HepG2 (cell line): ENCODE results near the gene MTMR3. TPM values are rescaled to one million over a fixed set of nuclear protein-coding genes. Genes with fewer than 3 reads are reported as not detected.
A peak's percentile ranks its signal among the peaks of the same experiment; 100 is the strongest.

Experiments
- ATF2 ChIP-seq: sonication (generic); formaldehyde crosslinking; IDR thresholded peaks from 2 replicates; pipeline ENCODE4 v1.4.0; 2020; ENCODE audit warnings: missing genetic modification reagents
- CREB3 ChIP-seq: sonication (generic); formaldehyde crosslinking; IDR thresholded peaks from 2 replicates; pipeline ENCODE4 v1.5.0; 2020; ENCODE audit warnings: missing genetic modification reagents
- ELK4 ChIP-seq: sonication (generic); formaldehyde crosslinking; IDR thresholded peaks from 2 replicates; pipeline ENCODE4 v1.9.0; 2021; ENCODE audit warnings: missing genetic modification reagents, borderline replicate concordance
- GABPA ChIP-seq, 2 experiments: IDR thresholded peaks; 2 replicates each; pipeline ENCODE4 v1.6.1; 2011 to 2016; ENCODE audit warnings: low read depth in 2 of 2, low read length in 1 of 2, missing biosample characterization in 1 of 2, missing genetic modification characterization in 1 of 2
- LCORL ChIP-seq, 2 experiments: fragments of 450-650 bp in 1 of 2; sonication (generic) in 1 of 2; formaldehyde crosslinking in 1 of 2; IDR thresholded peaks; 2 replicates each; pipeline versions ENCODE4 v1.5.0 to v1.6.1; 2017 to 2020; ENCODE audit warnings: antibody characterized with exemption in 1 of 2, missing genetic modification reagents in 1 of 2
- RFX1 ChIP-seq: fragments of 450-650 bp; IDR thresholded peaks from 2 replicates; pipeline ENCODE4 v1.6.1; 2017
- SAP130 ChIP-seq: IDR thresholded peaks from 2 replicates; pipeline ENCODE4 v1.6.1; 2016; ENCODE audit warnings: low read depth
- SSRP1 ChIP-seq: IDR thresholded peaks from 2 replicates; pipeline ENCODE4 v1.6.1; 2016; ENCODE audit warnings: control low read depth
- ZMYM3 ChIP-seq: sonication (generic); formaldehyde crosslinking; IDR thresholded peaks from 2 replicates; pipeline ENCODE4 v1.5.1; 2020; ENCODE audit warnings: mild to moderate bottlenecking, missing genetic modification reagents
- ZNF101 ChIP-seq: sonication (generic); formaldehyde crosslinking; IDR thresholded peaks from 2 replicates; pipeline ENCODE4 v1.4.0; 2020; ENCODE audit warnings: mild to moderate bottlenecking, low read depth, missing genetic modification reagents, borderline replicate concordance
- ZNF143 ChIP-seq: sonication (generic); formaldehyde crosslinking; IDR thresholded peaks from 2 replicates; pipeline ENCODE4 v1.4.0; 2020; ENCODE audit warnings: missing genetic modification reagents
- ZNF276 ChIP-seq: sonication (generic); formaldehyde crosslinking; IDR thresholded peaks from 2 replicates; pipeline ENCODE4 v1.4.0; 2020; ENCODE audit warnings: mild to moderate bottlenecking, low read depth, missing genetic modification reagents
- ZNF292 ChIP-seq: sonication (generic); formaldehyde crosslinking; IDR thresholded peaks from 2 replicates; pipeline ENCODE4 v1.8.1; 2022; ENCODE audit warnings: mild to moderate bottlenecking, low read depth, missing genetic modification reagents, borderline replicate concordance
- ZNF382 ChIP-seq: sonication (generic); formaldehyde crosslinking; IDR thresholded peaks from 2 replicates; pipeline ENCODE4 v1.5.0; 2020; ENCODE audit warnings: missing genetic modification reagents, mild to moderate bottlenecking, borderline replicate concordance
- ZNF576 ChIP-seq: sonication (generic); formaldehyde crosslinking; IDR thresholded peaks from 2 replicates; pipeline ENCODE4 v1.4.0; 2020; ENCODE audit warnings: mild to moderate bottlenecking, missing genetic modification reagents
- ZNF607 ChIP-seq: sonication (generic); formaldehyde crosslinking; IDR thresholded peaks from 2 replicates; pipeline ENCODE4 v1.5.1; 2020; ENCODE audit warnings: missing genetic modification reagents, mild to moderate bottlenecking, borderline replicate concordance
- ZNF646 ChIP-seq: sonication (generic); formaldehyde crosslinking; IDR thresholded peaks from 2 replicates; pipeline ENCODE4 v1.9.0; 2021; ENCODE audit warnings: mild to moderate bottlenecking, missing genetic modification reagents
- polyA plus RNA-seq, 8 experiments: library from polyadenylated mRNA; depleted of rRNA in 3 of 8; stranded (reverse) in 7 of 8; unstranded in 1 of 8; fragments of >200 nt; fragmentation: Illumina TruSeq in 4 of 8; extraction: Trizol in 4 of 8; gene quantifications; 2 replicates each; pipeline versions ENCODE4 v1.2.1 to v1.2.3, GENCODE V29; 2011 to 2016; ENCODE audit warnings: low read depth in 4 of 8, missing spikeins in 1 of 8, mixed read lengths in 1 of 8; ENCODE audit not compliant: insufficient read depth in 1 of 8
- total RNA-seq, 5 experiments: library from RNA; depleted of rRNA; stranded (reverse); fragments of >200 nt; fragmentation: Illumina TruSeq; extraction: Trizol; gene quantifications; 2 replicates each; pipeline ENCODE4 v1.2.3, GENCODE V29; 2016; ENCODE audit warnings: low read depth in 1 of 5

The MTMR3 gene
- total and polyA plus RNA-seq, 2 of the 13 experiments (the other 11 are each of a cell fraction or from before 2014, with no cell fraction given) = 12.6 to 24.8 TPM

GRCh38 chr22:29842740-29843139 lies 40.2 kb upstream of the MTMR3 start (continued):
- TF ChIP-seq ZNF646 = no peak
- no peak for TF ChIP-seq ZNF101 (CRISPR knock-in tag)
- TF ChIP-seq GABPA (IDR thresholded peaks at IDR 0.05; ENCODE audit: low read depth, low read length) = no peak
- TF ChIP-seq GABPA (CRISPR knock-in tag; IDR thresholded peaks at IDR 0.05; ENCODE audit: low read depth) = no peak
- TF ChIP-seq ZNF276 (CRISPR knock-in tag) = no peak
- no peak for TF ChIP-seq ELK4 (CRISPR knock-in tag)
- TF ChIP-seq CREB3 = no peak
- TF ChIP-seq LCORL (IDR thresholded peaks at IDR 0.05) = no peak
- TF ChIP-seq LCORL (CRISPR knock-in tag; IDR thresholded peaks at IDR 0.05) = no peak
- TF ChIP-seq ZNF292 = no peak
- TF ChIP-seq SAP130 (CRISPR knock-in tag) = peak; percentile 32; the same call in 1 of the 2 replicates
- no peak for TF ChIP-seq ATF2 (CRISPR knock-in tag)
- no peak for TF ChIP-seq SSRP1 (CRISPR knock-in tag)
- TF ChIP-seq ZNF607 (CRISPR knock-in tag) = no peak
- TF ChIP-seq ZMYM3 = no peak
- no peak for TF ChIP-seq ZNF382
- no peak for TF ChIP-seq ZNF576 (CRISPR knock-in tag)
- TF ChIP-seq ZNF143 (CRISPR knock-in tag) = no peak
- peak; percentile 20; the same call in 1 of the 2 replicates for TF ChIP-seq RFX1
